Measurements from ENCODE around the gene FAM131B. TPM values are rescaled to one million over a fixed set of nuclear protein-coding genes. Genes with fewer than 3 reads are reported as not detected.

The FAM131B gene
- total and polyA plus RNA-seq, 2 of the 13 experiments (the other 11 are each of a cell fraction or from before 2014, with no cell fraction given) = 0.07 TPM; not detected in 1

DNA sequence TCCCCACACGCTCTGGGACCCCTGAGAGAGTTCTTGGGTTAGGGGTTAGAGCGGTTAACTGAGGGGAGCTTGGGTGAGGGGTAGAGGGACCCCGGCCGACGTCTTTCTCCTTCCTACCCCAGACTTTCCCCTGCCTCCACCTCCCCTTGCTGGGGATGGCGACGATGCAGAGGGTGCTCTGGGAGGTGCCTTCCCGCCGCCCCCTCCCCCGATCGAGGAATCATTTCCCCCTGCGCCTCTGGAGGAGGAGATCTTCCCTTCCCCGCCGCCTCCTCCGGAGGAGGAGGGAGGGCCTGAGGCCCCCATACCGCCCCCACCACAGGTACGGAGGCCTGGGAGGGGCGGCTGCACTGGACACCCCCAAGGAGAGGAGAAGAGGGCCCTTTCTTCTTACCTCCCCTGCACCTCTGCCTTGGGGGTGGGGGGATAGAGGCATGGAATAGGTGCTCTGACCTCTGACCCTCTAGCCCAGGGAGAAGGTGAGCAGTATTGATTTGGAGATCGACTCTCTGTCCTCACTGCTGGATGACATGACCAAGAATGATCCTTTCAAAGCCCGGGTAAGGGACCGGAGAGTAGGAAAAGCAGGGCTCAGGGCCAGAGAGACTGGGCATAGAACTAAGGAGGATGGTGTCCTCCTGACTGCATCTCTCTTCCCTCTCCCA is 19.7 kb upstream of the FAM131B start (continued):
- TF ChIP-seq, protein P1, sequence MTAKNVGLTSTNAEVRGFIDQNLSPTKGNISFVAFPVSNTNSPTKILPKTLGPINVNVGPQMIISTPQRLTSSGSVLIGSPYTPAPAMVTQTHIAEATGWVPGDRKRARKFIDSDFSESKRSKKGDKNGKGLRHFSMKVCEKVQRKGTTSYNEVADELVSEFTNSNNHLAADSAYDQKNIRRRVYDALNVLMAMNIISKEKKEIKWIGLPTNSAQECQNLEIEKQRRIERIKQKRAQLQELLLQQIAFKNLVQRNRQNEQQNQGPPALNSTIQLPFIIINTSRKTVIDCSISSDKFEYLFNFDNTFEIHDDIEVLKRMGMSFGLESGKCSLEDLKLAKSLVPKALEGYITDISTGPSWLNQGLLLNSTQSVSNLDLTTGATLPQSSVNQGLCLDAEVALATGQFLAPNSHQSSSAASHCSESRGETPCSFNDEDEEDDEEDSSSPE (CRISPR knock-in tag; IDR thresholded peaks at IDR 0.05) = no peak
- TF ChIP-seq SALL1 (CRISPR knock-in tag; IDR thresholded peaks at IDR 0.05) = 0 out of 2 replicates have a peak, but pooled peaks have one; percentile 7
- TF ChIP-seq ZNF878 (CRISPR knock-in tag; IDR thresholded peaks at IDR 0.05) = no peak
- no peak for TF ChIP-seq ZFP36 (IDR thresholded peaks at IDR 0.05; ENCODE audit: borderline replicate concordance, low read depth, low read length, partially characterized antibody)
- no peak for TF ChIP-seq ZSCAN31 (CRISPR knock-in tag; IDR thresholded peaks at IDR 0.05; ENCODE audit: low read depth)

DNA sequence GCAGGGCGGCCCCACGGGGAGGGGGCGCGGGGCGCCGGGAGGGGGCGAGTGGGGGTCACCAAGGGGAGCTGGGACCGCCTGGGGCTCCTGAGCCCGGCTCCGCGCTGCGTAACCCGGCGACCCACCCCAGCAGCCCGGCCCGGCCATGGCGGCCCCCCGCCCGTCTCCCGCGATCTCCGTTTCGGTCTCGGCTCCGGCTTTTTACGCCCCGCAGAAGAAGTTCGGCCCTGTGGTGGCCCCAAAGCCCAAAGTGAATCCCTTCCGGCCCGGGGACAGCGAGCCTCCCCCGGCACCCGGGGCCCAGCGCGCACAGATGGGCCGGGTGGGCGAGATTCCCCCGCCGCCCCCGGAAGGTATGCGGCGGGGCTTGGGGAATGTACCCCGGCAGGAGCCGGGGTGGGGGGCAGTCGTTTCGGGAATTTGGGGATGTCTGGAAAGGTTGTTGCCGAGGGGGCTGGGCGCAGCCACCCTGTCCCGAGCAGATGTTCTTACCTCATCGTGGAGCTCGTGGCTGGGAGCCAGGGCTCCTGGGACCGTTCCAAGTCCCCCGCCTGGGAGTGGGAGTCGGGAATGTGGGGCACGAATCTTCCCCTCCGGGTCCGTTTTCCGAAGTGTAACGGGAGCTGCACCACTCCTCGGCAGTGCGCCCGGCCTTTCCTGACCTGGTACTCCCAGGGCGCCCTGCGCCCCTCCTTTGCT is 19.1 kb upstream of the FAM131B start:
- no peak; the same call in 1 of the 3 replicates for ATAC-seq
- Histone ChIP-seq H3K9ac (ENCODE audit: insufficient read depth, low read depth, low read length) (peak overlapping the region; percentile 88), H3K27ac (ENCODE audit: extremely low read length, insufficient read depth, low read length) (peak overlapping the region; percentile 89), H3K79me2 (ENCODE audit: insufficient read depth, low read length) (peaks cover 12% of the 10 kb centered on the region), H3K27me3 (ENCODE audit: control insufficient read depth in 1 of 2, insufficient read depth in 2 of 2, low read length in 2 of 2) (no peaks in the 10 kb centered on the region), H4K20me1 (ENCODE audit: insufficient read depth, low read length) (peaks cover 5% of the 10 kb centered on the region; the same call in 1 of the 2 replicates), H2AFZ (ENCODE audit: low read length) (no peak overlapping the region), H3K36me3 (replicated peaks in 1 of 2; ENCODE audit: control insufficient read depth in 1 of 2, insufficient read depth in 2 of 2, low read length in 2 of 2) (peaks cover 0 to 3% of the 10 kb centered on the region in 2 experiments; a peak in 1 of 5 replicates), H3K9me3 (ENCODE audit: low read length) (no peaks in the 10 kb centered on the region), H3K4me2 (ENCODE audit: low read depth, low read length) (peak overlapping the region; percentile 86), H3K4me1 (ENCODE audit: insufficient read depth, low read length) (peaks cover 56% of the 10 kb centered on the region), H3K4me3 (replicated peaks in 1 of 3; ENCODE audit: insufficient read depth in 1 of 3, low read depth in 2 of 3, low read length in 3 of 3) (peak overlapping the region; percentile 94 to 98 (median 98))
- DNase-seq (ENCODE audit: low spot score) = no peak
- POLR2A ChIA-PET = interaction anchor here (1.1 to 4.0 kb wide), 2 partner anchors 12 to 14 kb away, joined by 6 to 20 read pairs; no protein-coding TSS in a partner anchor
- in situ Hi-C loops (cut with HindIII; ENCODE audit: extremely low pct_ligation_motif_present, low pct_unique_long_range_greater_than_20kb) = loop anchor here (5.0 to 25.0 kb wide), 2 partner anchors 36 to 531 kb away; partner anchors contain the start of gene TCAF1
- no peak for FAIRE-seq
- TSS peak; percentile 56 for BruUV-seq (replicated peaks)
- CTCF ChIA-PET (ENCODE audit: low intra/inter-chr PET ratio, low total read pairs) = interaction anchor here (2.8 kb wide), 1 partner anchor 35 kb away, joined by 24 read pairs; no protein-coding TSS in a partner anchor
- WGBS (ENCODE audit: low lambda C conversion rate) = 0% methylated on average over 7 of the region's 64 CpGs
- intact Hi-C loops (cut with micrococcal nuclease; ENCODE audit: unreplicated experiment) = loop anchor here (1.0 to 2.0 kb wide), 3 partner anchors 14 to 97 kb away; partner anchors contain the start of genes EPHA1 and TMEM139
- TF ChIP-seq POLR2A (IDR thresholded peaks at IDR 0.05; ENCODE audit: insufficient read depth in 1 of 2, low read depth in 2 of 2, low read length in 2 of 2) = 0 out of 4 replicates have a peak, but pooled peaks of 1 of the 2 experiments have one; percentile 10
- no peak for TF ChIP-seq ZNF34 (CRISPR knock-in tag; IDR thresholded peaks at IDR 0.05; ENCODE audit: borderline replicate concordance)
- peak; percentile 25 for TF ChIP-seq RBM39 (IDR thresholded peaks at IDR 0.05; ENCODE audit: low read depth, low read length, poor library complexity, severe bottlenecking)
- peak; percentile 28 for TF ChIP-seq HNRNPK (IDR thresholded peaks at IDR 0.05; ENCODE audit: low read depth, low read length, poor library complexity, severe bottlenecking)
- TF ChIP-seq RBFOX2 (IDR thresholded peaks at IDR 0.05; ENCODE audit: low read depth, low read length) = 0 out of 2 replicates have a peak, but pooled peaks have one; percentile 10
- TF ChIP-seq ZNF850 (CRISPR knock-in tag; conservative IDR thresholded peaks at IDR 0.05) = 0 out of 2 replicates have a peak, but pooled peaks have one; percentile 5
- peak; percentile 27 for TF ChIP-seq XRCC5 (optimal IDR thresholded peaks at IDR 0.05; ENCODE audit: low read length)
- peak; percentile 65 for TF ChIP-seq AGO2 (optimal IDR thresholded peaks at IDR 0.05; ENCODE audit: low read depth, low read length)
- peak; percentile 10 for TF ChIP-seq YY1 (IDR thresholded peaks at IDR 0.05; ENCODE audit: insufficient read depth, insufficient replicate concordance, low read depth, low read length)
- TF ChIP-seq, protein P2, sequence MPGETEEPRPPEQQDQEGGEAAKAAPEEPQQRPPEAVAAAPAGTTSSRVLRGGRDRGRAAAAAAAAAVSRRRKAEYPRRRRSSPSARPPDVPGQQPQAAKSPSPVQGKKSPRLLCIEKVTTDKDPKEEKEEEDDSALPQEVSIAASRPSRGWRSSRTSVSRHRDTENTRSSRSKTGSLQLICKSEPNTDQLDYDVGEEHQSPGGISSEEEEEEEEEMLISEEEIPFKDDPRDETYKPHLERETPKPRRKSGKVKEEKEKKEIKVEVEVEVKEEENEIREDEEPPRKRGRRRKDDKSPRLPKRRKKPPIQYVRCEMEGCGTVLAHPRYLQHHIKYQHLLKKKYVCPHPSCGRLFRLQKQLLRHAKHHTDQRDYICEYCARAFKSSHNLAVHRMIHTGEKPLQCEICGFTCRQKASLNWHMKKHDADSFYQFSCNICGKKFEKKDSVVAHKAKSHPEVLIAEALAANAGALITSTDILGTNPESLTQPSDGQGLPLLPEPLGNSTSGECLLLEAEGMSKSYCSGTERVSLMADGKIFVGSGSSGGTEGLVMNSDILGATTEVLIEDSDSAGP (CRISPR knock-in tag; IDR thresholded peaks at IDR 0.05; ENCODE audit: borderline replicate concordance) = peak; percentile 48; the same call in 1 of the 2 replicates
- TF ChIP-seq MLLT10 (CRISPR knock-in tag; IDR thresholded peaks at IDR 0.05) = no peak

All from HepG2 (cell line).